ENCODE data around the gene WDTC1. TPM values are rescaled to one million over a fixed set of nuclear protein-coding genes. Genes with fewer than 3 reads are reported as not detected.

The WDTC1 gene
- total and polyA plus RNA-seq, 4 donors, result 4.6 to 25.0 (median 19.6) TPM

DNA sequence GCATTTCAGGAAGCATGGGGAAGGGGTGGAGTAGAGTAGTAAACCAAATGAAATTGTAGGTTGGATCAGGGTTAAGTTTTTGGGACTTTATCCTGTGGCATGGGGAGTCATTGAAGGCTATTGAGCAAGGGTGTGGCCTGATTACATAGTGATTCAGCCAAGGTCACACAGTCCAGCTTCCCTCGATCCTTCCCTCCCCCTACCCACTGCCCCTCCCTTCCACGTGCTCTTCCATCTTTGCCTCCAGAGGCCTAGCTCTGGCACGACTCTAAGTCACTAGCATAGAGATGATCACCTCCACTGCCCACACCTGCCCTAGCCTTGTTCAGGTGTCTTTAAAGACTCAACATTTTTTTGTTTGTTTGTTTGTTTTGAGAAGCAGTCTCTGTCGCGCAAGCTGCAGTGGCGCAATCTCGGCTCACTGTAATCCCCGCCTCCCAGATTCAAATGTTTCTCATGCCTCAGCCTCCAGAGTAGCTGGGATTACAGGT is 42.3 kb upstream of the WDTC1 start (continued):
- TF ChIP-seq EGR1 (IDR thresholded peaks at IDR 0.05; ENCODE audit: low read depth in 2 of 2) (no peak), GABPA (IDR thresholded peaks at IDR 0.05 in 1 of 2, conservative IDR thresholded peaks at IDR 0.05 in 1 of 2) (no peak), FOXA2 (IDR thresholded peaks at IDR 0.05) (peak; percentile 81), RAD21 (IDR thresholded peaks at IDR 0.05) (no peak), TAF1 (conservative IDR thresholded peaks at IDR 0.05) (no peak), RXRA (IDR thresholded peaks at IDR 0.05) (peak; percentile 78 to 83), SP1 (IDR thresholded peaks at IDR 0.05) (peak; percentile 90), HNF4G (IDR thresholded peaks at IDR 0.05) (peak; percentile 61), NR2F2 (IDR thresholded peaks at IDR 0.05) (no peak), FOXA1 (IDR thresholded peaks at IDR 0.05) (peak; percentile 67), YY1 (IDR thresholded peaks at IDR 0.05) (peak; percentile 59), JUND (IDR thresholded peaks at IDR 0.05) (peak; percentile 76 to 80), HNF4A (conservative IDR thresholded peaks at IDR 0.05) (peak; percentile 89 to 90)
- TF ChIP-seq, protein P1, sequence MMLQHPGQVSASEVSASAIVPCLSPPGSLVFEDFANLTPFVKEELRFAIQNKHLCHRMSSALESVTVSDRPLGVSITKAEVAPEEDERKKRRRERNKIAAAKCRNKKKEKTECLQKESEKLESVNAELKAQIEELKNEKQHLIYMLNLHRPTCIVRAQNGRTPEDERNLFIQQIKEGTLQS (IDR thresholded peaks at IDR 0.05), result peak; percentile 64
- TF ChIP-seq, protein P2, sequence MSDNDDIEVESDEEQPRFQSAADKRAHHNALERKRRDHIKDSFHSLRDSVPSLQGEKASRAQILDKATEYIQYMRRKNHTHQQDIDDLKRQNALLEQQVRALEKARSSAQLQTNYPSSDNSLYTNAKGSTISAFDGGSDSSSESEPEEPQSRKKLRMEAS (IDR thresholded peaks at IDR 0.05), result peak; percentile 88

DNA sequence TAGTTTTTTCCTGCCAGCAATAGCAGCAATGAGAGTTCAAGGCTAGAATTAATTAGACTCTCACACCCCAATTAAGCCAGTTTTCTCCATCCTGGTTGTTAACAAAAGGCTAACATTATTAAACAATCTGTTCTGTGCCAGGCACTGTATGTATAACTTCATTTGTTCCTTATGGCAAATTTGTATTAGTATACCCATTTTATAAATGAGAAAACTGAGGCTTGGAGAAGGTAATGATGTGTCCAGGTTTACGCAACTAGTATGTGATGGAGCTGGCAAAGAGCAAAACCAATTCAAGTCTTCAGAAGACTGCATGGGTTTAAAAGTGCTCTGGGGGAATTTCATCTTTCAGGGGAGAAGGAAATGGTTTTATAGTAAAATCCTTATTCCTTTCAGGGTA is 41.2 kb upstream of the WDTC1 start:
- no peak for DNase-seq (ENCODE audit: low spot score)

More for the DNA sequence above, 41.2 kb upstream of the WDTC1 start:
- no peaks in the 10 kb centered on the region for H3K9me3 ChIP-seq (ENCODE audit: control insufficient read depth in 4 of 4, low read length in 3 of 4)
- H3K4me1 ChIP-seq (ENCODE audit: control insufficient read depth in 4 of 4, insufficient read depth in 4 of 4, low read length in 3 of 4), result peaks cover 0 to 9% (median 4%) of the 10 kb centered on the region in 4 donors
- no peak overlapping the region for H3K9ac ChIP-seq (ENCODE audit: low read depth in 1 of 2, low read length in 2 of 2)
- WGBS, result 99% methylated on average over 1 of the region's 1 CpG
- no peaks in the 10 kb centered on the region for H3K27me3 ChIP-seq (ENCODE audit: control insufficient read depth in 4 of 4, insufficient read depth in 4 of 4, low read length in 3 of 4)
- H3K36me3 ChIP-seq (ENCODE audit: control insufficient read depth in 4 of 4, insufficient read depth in 3 of 4, low read depth in 1 of 4, low read length in 3 of 4), result no peaks in the 10 kb centered on the region
- H3K27ac ChIP-seq (ENCODE audit: low read depth in 1 of 2, low read length in 2 of 2), result no peak overlapping the region
- no peak for TF ChIP-seq FOXA2 (IDR thresholded peaks at IDR 0.05)
- TF ChIP-seq NR2F2 (IDR thresholded peaks at IDR 0.05), result no peak
- no peak for TF ChIP-seq RAD21 (IDR thresholded peaks at IDR 0.05)
- no peak for TF ChIP-seq HNF4G (IDR thresholded peaks at IDR 0.05)
- TF ChIP-seq EGR1 (IDR thresholded peaks at IDR 0.05; ENCODE audit: low read depth in 2 of 2), result no peak
- TF ChIP-seq, protein P3, sequence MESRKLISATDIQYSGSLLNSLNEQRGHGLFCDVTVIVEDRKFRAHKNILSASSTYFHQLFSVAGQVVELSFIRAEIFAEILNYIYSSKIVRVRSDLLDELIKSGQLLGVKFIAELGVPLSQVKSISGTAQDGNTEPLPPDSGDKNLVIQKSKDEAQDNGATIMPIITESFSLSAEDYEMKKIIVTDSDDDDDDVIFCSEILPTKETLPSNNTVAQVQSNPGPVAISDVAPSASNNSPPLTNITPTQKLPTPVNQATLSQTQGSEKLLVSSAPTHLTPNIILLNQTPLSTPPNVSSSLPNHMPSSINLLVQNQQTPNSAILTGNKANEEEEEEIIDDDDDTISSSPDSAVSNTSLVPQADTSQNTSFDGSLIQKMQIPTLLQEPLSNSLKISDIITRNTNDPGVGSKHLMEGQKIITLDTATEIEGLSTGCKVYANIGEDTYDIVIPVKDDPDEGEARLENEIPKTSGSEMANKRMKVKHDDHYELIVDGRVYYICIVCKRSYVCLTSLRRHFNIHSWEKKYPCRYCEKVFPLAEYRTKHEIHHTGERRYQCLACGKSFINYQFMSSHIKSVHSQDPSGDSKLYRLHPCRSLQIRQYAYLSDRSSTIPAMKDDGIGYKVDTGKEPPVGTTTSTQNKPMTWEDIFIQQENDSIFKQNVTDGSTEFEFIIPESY (IDR thresholded peaks at IDR 0.05), result no peak
- no peak for TF ChIP-seq HNF4A (conservative IDR thresholded peaks at IDR 0.05)
- no peak for TF ChIP-seq TAF1 (conservative IDR thresholded peaks at IDR 0.05)
- no peak for TF ChIP-seq RXRA (IDR thresholded peaks at IDR 0.05)
- TF ChIP-seq, protein P4, sequence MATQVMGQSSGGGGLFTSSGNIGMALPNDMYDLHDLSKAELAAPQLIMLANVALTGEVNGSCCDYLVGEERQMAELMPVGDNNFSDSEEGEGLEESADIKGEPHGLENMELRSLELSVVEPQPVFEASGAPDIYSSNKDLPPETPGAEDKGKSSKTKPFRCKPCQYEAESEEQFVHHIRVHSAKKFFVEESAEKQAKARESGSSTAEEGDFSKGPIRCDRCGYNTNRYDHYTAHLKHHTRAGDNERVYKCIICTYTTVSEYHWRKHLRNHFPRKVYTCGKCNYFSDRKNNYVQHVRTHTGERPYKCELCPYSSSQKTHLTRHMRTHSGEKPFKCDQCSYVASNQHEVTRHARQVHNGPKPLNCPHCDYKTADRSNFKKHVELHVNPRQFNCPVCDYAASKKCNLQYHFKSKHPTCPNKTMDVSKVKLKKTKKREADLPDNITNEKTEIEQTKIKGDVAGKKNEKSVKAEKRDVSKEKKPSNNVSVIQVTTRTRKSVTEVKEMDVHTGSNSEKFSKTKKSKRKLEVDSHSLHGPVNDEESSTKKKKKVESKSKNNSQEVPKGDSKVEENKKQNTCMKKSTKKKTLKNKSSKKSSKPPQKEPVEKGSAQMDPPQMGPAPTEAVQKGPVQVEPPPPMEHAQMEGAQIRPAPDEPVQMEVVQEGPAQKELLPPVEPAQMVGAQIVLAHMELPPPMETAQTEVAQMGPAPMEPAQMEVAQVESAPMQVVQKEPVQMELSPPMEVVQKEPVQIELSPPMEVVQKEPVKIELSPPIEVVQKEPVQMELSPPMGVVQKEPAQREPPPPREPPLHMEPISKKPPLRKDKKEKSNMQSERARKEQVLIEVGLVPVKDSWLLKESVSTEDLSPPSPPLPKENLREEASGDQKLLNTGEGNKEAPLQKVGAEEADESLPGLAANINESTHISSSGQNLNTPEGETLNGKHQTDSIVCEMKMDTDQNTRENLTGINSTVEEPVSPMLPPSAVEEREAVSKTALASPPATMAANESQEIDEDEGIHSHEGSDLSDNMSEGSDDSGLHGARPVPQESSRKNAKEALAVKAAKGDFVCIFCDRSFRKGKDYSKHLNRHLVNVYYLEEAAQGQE (IDR thresholded peaks at IDR 0.05), result no peak
- no peak for TF ChIP-seq GABPA (IDR thresholded peaks at IDR 0.05 in 1 of 2, conservative IDR thresholded peaks at IDR 0.05 in 1 of 2)
- no peak for TF ChIP-seq FOXA1 (IDR thresholded peaks at IDR 0.05)
- no peak for TF ChIP-seq SP1 (IDR thresholded peaks at IDR 0.05)
- TF ChIP-seq JUND (IDR thresholded peaks at IDR 0.05), result no peak
- TF ChIP-seq, protein P5, sequence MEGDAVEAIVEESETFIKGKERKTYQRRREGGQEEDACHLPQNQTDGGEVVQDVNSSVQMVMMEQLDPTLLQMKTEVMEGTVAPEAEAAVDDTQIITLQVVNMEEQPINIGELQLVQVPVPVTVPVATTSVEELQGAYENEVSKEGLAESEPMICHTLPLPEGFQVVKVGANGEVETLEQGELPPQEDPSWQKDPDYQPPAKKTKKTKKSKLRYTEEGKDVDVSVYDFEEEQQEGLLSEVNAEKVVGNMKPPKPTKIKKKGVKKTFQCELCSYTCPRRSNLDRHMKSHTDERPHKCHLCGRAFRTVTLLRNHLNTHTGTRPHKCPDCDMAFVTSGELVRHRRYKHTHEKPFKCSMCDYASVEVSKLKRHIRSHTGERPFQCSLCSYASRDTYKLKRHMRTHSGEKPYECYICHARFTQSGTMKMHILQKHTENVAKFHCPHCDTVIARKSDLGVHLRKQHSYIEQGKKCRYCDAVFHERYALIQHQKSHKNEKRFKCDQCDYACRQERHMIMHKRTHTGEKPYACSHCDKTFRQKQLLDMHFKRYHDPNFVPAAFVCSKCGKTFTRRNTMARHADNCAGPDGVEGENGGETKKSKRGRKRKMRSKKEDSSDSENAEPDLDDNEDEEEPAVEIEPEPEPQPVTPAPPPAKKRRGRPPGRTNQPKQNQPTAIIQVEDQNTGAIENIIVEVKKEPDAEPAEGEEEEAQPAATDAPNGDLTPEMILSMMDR (IDR thresholded peaks at IDR 0.05; ENCODE audit: low read depth, low read length, missing input control), result no peak
- TF ChIP-seq YY1 (IDR thresholded peaks at IDR 0.05), result no peak
- TF ChIP-seq, protein P1 (IDR thresholded peaks at IDR 0.05), result no peak
- TF ChIP-seq, protein P2 (IDR thresholded peaks at IDR 0.05), result no peak
- no peak overlapping the region for H3K4me3 ChIP-seq (ENCODE audit: low read depth in 1 of 3, low read length in 3 of 3)
